IMR-90 (cell line): ENCODE measurements around the gene STK25. TPM values are rescaled to one million over a fixed set of nuclear protein-coding genes. Genes with fewer than 3 reads are reported as not detected.

Source experiments
- ATAC-seq: fragments of 200-7000 bp; cut with Tn5 transposase; 2 replicates; pipeline ENCODE4 v1.9.1; 2020; ENCODE audit warnings: low read depth, mild to moderate bottlenecking, moderate library complexity
- BruUV-seq: library from RNA; stranded (reverse); fragments of 400-500 nt; replicated peaks from 2 replicates; lab custom pipeline; 2021; lab: Mats Ljungman, UMichigan
- CTCF ChIA-PET: fragments of 300-600 bp; formaldehyde crosslinking; extraction: SDS; loops from one replicate; lab custom pipeline; 2021; ENCODE audit warnings: antibody characterized with exemption; lab: Yijun Ruan, JAX
- POLR2A ChIA-PET: fragments of 300-600 bp; sonication (Branson Sonifier 250); formaldehyde crosslinking; loops from one replicate; lab custom pipeline; 2022; ENCODE audit warnings: antibody characterized with exemption; ENCODE audit not compliant: unreplicated experiment; lab: Charles Lee
- DNase-seq: peaks from one replicate; pipeline ENCODE4 v3.0.0; 2013
- H2AFZ ChIP-seq: replicated peaks from 2 replicates; pipeline ENCODE3; 2013; ENCODE audit warnings: low read length, mild to moderate bottlenecking; ENCODE audit not compliant: poor library complexity
- H2AK5ac ChIP-seq: 2 replicates; pipeline ENCODE4 v1.6.1; 2013; ENCODE audit warnings: low read depth, low read length, inconsistent platforms
- H2AK9ac ChIP-seq: replicated peaks from 2 replicates; pipeline ENCODE3; 2013; ENCODE audit warnings: mild to moderate bottlenecking, low read depth, low read length, moderate library complexity; ENCODE audit not compliant: poor library complexity
- H2BK120ac ChIP-seq: 2 replicates; pipeline ENCODE4 v1.6.1; 2013; ENCODE audit warnings: low read depth, low read length, inconsistent platforms
- H2BK15ac ChIP-seq: 3 replicates; pipeline ENCODE4 v1.6.1; 2013; ENCODE audit warnings: low read depth, low read length, inconsistent platforms
- H2BK20ac ChIP-seq: 2 replicates; pipeline ENCODE4 v1.6.1; 2013; ENCODE audit warnings: low read depth, mild to moderate bottlenecking, inconsistent platforms, low read length, moderate library complexity
- H2BK5ac ChIP-seq: 2 replicates; pipeline ENCODE4 v1.6.1; 2013; ENCODE audit warnings: mild to moderate bottlenecking, low read depth, low read length, inconsistent platforms; ENCODE audit not compliant: poor library complexity, severe bottlenecking
- H3K14ac ChIP-seq: replicated peaks from 2 replicates; pipeline ENCODE4 v1.6.1; 2013; ENCODE audit warnings: low read depth, low read length, inconsistent platforms
- H3K18ac ChIP-seq: 2 replicates; pipeline ENCODE4 v1.6.1; 2013; ENCODE audit warnings: low read depth, low read length, control low read depth
- H3K23ac ChIP-seq: 2 replicates; pipeline ENCODE4 v1.6.1; 2013; ENCODE audit warnings: low read depth, low read length, inconsistent platforms
- H3K27ac ChIP-seq: 2 replicates; pipeline ENCODE4 v1.5.1; 2013; ENCODE audit warnings: mild to moderate bottlenecking, control low read depth, low read length; ENCODE audit not compliant: insufficient read depth
- H3K27me3 ChIP-seq: 2 replicates; pipeline ENCODE4 v1.6.1; 2013; ENCODE audit warnings: low read length; ENCODE audit not compliant: control insufficient read depth, insufficient read depth
- H3K36me3 ChIP-seq: 2 replicates; pipeline ENCODE4 v1.6.1; 2013; ENCODE audit warnings: low read length, mixed read lengths; ENCODE audit not compliant: control insufficient read depth, insufficient read depth
- H3K4ac ChIP-seq: 2 replicates; pipeline ENCODE4 v1.6.1; 2013; ENCODE audit warnings: low read depth, low read length, inconsistent platforms
- H3K4me1 ChIP-seq: 2 replicates; pipeline ENCODE4 v1.6.1; 2013; ENCODE audit warnings: low read length, mixed read lengths; ENCODE audit not compliant: control insufficient read depth, insufficient read depth
- H3K4me2 ChIP-seq: 2 replicates; pipeline ENCODE4 v1.6.1; 2013; ENCODE audit warnings: low read depth, mild to moderate bottlenecking, control low read depth, low read length, moderate library complexity
- H3K4me3 ChIP-seq: 2 replicates; pipeline ENCODE4 v1.5.1; 2013; ENCODE audit warnings: low read depth, mild to moderate bottlenecking, control low read depth, low read length, moderate library complexity; ENCODE audit not compliant: insufficient read depth
- H3K56ac ChIP-seq: 2 replicates; pipeline ENCODE4 v1.6.1; 2013; ENCODE audit warnings: low read length, inconsistent platforms; ENCODE audit not compliant: insufficient read depth; ENCODE audit errors: extremely low read depth
- H3K79me1 ChIP-seq, 2 experiments: 2 replicates each; pipeline ENCODE4 v1.6.1; 2013; ENCODE audit warnings: low read length in 2 of 2, inconsistent platforms in 1 of 2, low read depth in 1 of 2
- H3K9ac ChIP-seq: 2 replicates; pipeline ENCODE4 v1.6.1; 2013; ENCODE audit warnings: low read depth, low read length, control low read depth
- H3K9me1 ChIP-seq: 2 replicates; pipeline ENCODE4 v1.6.1; 2013; ENCODE audit warnings: low read length, inconsistent platforms; ENCODE audit not compliant: insufficient read depth
- H3K9me3 ChIP-seq: 2 replicates; pipeline ENCODE4 v1.6.1; 2013; ENCODE audit warnings: low read length; ENCODE audit not compliant: control insufficient read depth, insufficient read depth
- H4K20me1 ChIP-seq: 2 replicates; pipeline ENCODE4 v1.6.1; 2013; ENCODE audit warnings: low read length, inconsistent platforms; ENCODE audit not compliant: insufficient read depth
- H4K5ac ChIP-seq: 2 replicates; pipeline ENCODE4 v1.6.1; 2013; ENCODE audit warnings: mild to moderate bottlenecking, low read depth, low read length, control low read depth
- H4K8ac ChIP-seq, 2 experiments: 2 replicates each; pipeline ENCODE4 v1.6.1; 2013; ENCODE audit warnings: low read depth in 2 of 2, low read length in 2 of 2, control low read depth in 1 of 2, inconsistent platforms in 1 of 2
- H4K91ac ChIP-seq: 2 replicates; pipeline ENCODE4 v1.6.1; 2013; ENCODE audit warnings: low read depth, low read length, inconsistent platforms; ENCODE audit not compliant: insufficient read depth
- BHLHE40 ChIP-seq: fragments of 150-350 bp; IDR thresholded peaks from 2 replicates; pipeline ENCODE4 v1.6.1; 2016; ENCODE audit warnings: mild to moderate bottlenecking, low read depth, low read length
- CEBPB ChIP-seq: IDR thresholded peaks from 2 replicates; pipeline ENCODE4 v1.6.1; 2012; ENCODE audit warnings: low read depth, low read length, improper control_type of control experiment
- CHD1 ChIP-seq: IDR thresholded peaks from 2 replicates; pipeline ENCODE4 v1.6.1; 2012; ENCODE audit warnings: low read depth, low read length, improper control_type of control experiment
- CTCF ChIP-seq: conservative IDR thresholded peaks from 2 replicates; pipeline ENCODE4 v1.5.1; 2012; ENCODE audit warnings: mild to moderate bottlenecking, low read depth, low read length, improper control_type of control experiment
- MAZ ChIP-seq: IDR thresholded peaks from 2 replicates; pipeline ENCODE4 v1.6.1; 2012; ENCODE audit warnings: low read depth, mild to moderate bottlenecking, low read length, improper control_type of control experiment, moderate library complexity, borderline replicate concordance
- NFE2L2 ChIP-seq: fragments of 150-350 bp; IDR thresholded peaks from 2 replicates; pipeline ENCODE4 v1.6.1; 2016; ENCODE audit warnings: low read depth, mild to moderate bottlenecking, low read length
- RAD21 ChIP-seq: IDR thresholded peaks from 2 replicates; pipeline ENCODE4 v1.6.1; 2012; ENCODE audit warnings: low read length, improper control_type of control experiment
- RCOR1 ChIP-seq: IDR thresholded peaks from 2 replicates; pipeline ENCODE4 v1.6.1; 2012; ENCODE audit warnings: mild to moderate bottlenecking, low read length, improper control_type of control experiment; ENCODE audit not compliant: insufficient replicate concordance
- RFX5 ChIP-seq: IDR thresholded peaks from 2 replicates; pipeline ENCODE4 v1.8.0; 2012; ENCODE audit warnings: low read depth, mild to moderate bottlenecking, low read length, moderate library complexity
- SMC3 ChIP-seq: fragments of 150-350 bp; IDR thresholded peaks from 2 replicates; pipeline ENCODE4 v1.6.1; 2016; ENCODE audit warnings: low read depth, mild to moderate bottlenecking, antibody characterized with exemption, low read length, moderate library complexity
- USF2 ChIP-seq: fragments of 150-350 bp; IDR thresholded peaks from 2 replicates; pipeline ENCODE4 v1.6.1; 2017; ENCODE audit warnings: mild to moderate bottlenecking, antibody characterized with exemption, low read length, low read depth
- WGBS, 2 experiments: methylation state at CpG; one replicate each; pipeline versions ENCODE4 v1.1.5 to v1.1.7; 2013; ENCODE audit warnings: missing lambda C conversion rate in 2 of 2; ENCODE audit not compliant: insufficient read length in 1 of 2; ENCODE audit errors: extremely low coverage in 2 of 2; 5-methylcytosine and 5-hydroxymethylcytosine counted together
- dilution Hi-C: fragments of 300-500 bp; cut with HindIII; formaldehyde crosslinking; loops from one replicate; pipeline ENCODE4 v1.14.3; 2018; ENCODE audit warnings: low sequenced_read_pairs; ENCODE audit not compliant: unreplicated experiment
- in situ Hi-C: fragments of 300-500 bp; cut with MboI; formaldehyde crosslinking; loops from 3 replicates; pipeline ENCODE4 v1.14.3; 2019; ENCODE audit warnings: low sequenced_read_pairs, inconsistent platforms, mixed read lengths
- intact Hi-C: fragments of 100-400 bp; cut with micrococcal nuclease; formaldehyde crosslinking; loops from 2 replicates; pipeline ENCODE4 v1.10.0; 2022
- polyA plus RNA-seq, 3 experiments: library from polyadenylated mRNA; depleted of rRNA; stranded (reverse); fragments of >200 nt; gene quantifications; 2 replicates each; pipeline ENCODE4 v1.2.3, GENCODE V29; 2012; ENCODE audit warnings: low replicate concordance in 1 of 3
- total RNA-seq: library from RNA; depleted of rRNA; stranded (reverse); fragments of >200 nt; gene quantifications from 2 replicates; pipeline ENCODE4 v1.2.3, GENCODE V29; 2012

Gene STK25
- total and polyA plus RNA-seq, 2 of the 4 experiments (the other 2 are of a cell fraction), result 258 to 392 TPM

GRCh38 chr2:241548451-241548835 is 40.1 kb upstream of the STK25 start:
- in situ Hi-C loops, result no loop called here
- Histone ChIP-seq H3K4ac (peak overlapping the region; percentile 94), H4K8ac (peak overlapping the region; percentile 77 to 96; a peak in 2 of 4 replicates), H3K27me3 (no peaks in the 10 kb centered on the region), H2AK5ac (peak overlapping the region; percentile 99), H3K4me2 (no peak overlapping the region), H3K56ac (no peak overlapping the region), H3K9ac (no peak overlapping the region), H2BK5ac (peak overlapping the region; percentile 87), H3K18ac (peak overlapping the region; percentile 12; the same call in 1 of the 2 replicates), H2BK20ac (peak overlapping the region; percentile 94), H2AK9ac (peak overlapping the region; percentile 86), H3K27ac (no peak overlapping the region), H3K4me1 (peaks cover 47% of the 10 kb centered on the region), H4K91ac (peak overlapping the region; percentile 97), H4K5ac (no peak overlapping the region), H2BK15ac (peak overlapping the region; percentile 94; the same call in 2 of the 3 replicates), H3K14ac (peak overlapping the region; percentile 91; the same call in 1 of the 2 replicates), H3K36me3 (no peaks in the 10 kb centered on the region), H3K23ac (no peak overlapping the region; the same call in 1 of the 2 replicates), H3K9me3 (no peaks in the 10 kb centered on the region), H3K9me1 (peaks cover 32% of the 10 kb centered on the region), H3K79me1 (peaks cover 4 to 28% of the 10 kb centered on the region in 2 experiments; a peak in 2 of 4 replicates), H4K20me1 (peaks cover 3% of the 10 kb centered on the region; the same call in 1 of the 2 replicates), H2BK120ac (peak overlapping the region; percentile 98), H3K4me3 (no peak overlapping the region), H2AFZ (no peak overlapping the region)
- no peak for DNase-seq
- ATAC-seq, result no peak
- intact Hi-C loops, result no loop called here
- ChIA-PET CTCF (no interaction called here), POLR2A (no interaction called here)
- dilution Hi-C loops, result no loop called here
- WGBS, 2 experiments, result no CpG with 5 or more reads among the region's 3 CpGs
- TF ChIP-seq CHD1 (no peak), MAZ (no peak), CEBPB (no peak), RAD21 (no peak), RCOR1 (no peak), SMC3 (no peak), USF2 (no peak), NFE2L2 (no peak), BHLHE40 (no peak), RFX5 (no peak), CTCF (no peak)
- BruUV-seq, result no TSS peak
